Neural progenitor cell (in vitro differentiated cells): Measurements from ENCODE around the gene PREX1. TPM values are rescaled to one million over a fixed set of nuclear protein-coding genes. Genes with fewer than 3 reads are reported as not detected.

ENCODE experiments used
- DNase-seq: peaks from one replicate; pipeline ENCODE4 v3.0.0-alpha.2; 2016; ENCODE audit warnings: low spot score
- H2AFZ ChIP-seq: fragments of 200-600 bp; sonication (generic); replicated peaks from 2 replicates; pipeline ENCODE4 v1.6.1; 2016; ENCODE audit warnings: antibody characterized with exemption
- H3F3A ChIP-seq: fragments of 200-600 bp; sonication (generic); 2 replicates; pipeline ENCODE4 v1.6.1; 2016; ENCODE audit warnings: antibody characterized with exemption, low read depth
- H3K27ac ChIP-seq: fragments of 200-600 bp; sonication (generic); 2 replicates; pipeline ENCODE4 v1.5.1; 2016; ENCODE audit warnings: mild to moderate bottlenecking
- H3K27me3 ChIP-seq: fragments of 200-600 bp; sonication (generic); 2 replicates; pipeline ENCODE4 v1.6.1; 2016; ENCODE audit warnings: mild to moderate bottlenecking, moderate library complexity
- H3K36me3 ChIP-seq: fragments of 200-600 bp; sonication (generic); 2 replicates; pipeline ENCODE4 v1.5.1; 2016
- H3K4me1 ChIP-seq: fragments of 200-600 bp; sonication (generic); 2 replicates; pipeline ENCODE4 v1.6.1; 2016; ENCODE audit warnings: mixed run types
- H3K4me2 ChIP-seq: fragments of 200-600 bp; sonication (generic); 2 replicates; pipeline ENCODE4 v1.6.1; 2016
- H3K4me3 ChIP-seq: fragments of 200-600 bp; sonication (generic); 2 replicates; pipeline ENCODE4 v1.5.1; 2016
- H3K79me2 ChIP-seq: fragments of 200-600 bp; sonication (generic); 2 replicates; pipeline ENCODE4 v1.6.1; 2016; ENCODE audit warnings: low read depth
- H3K9ac ChIP-seq: fragments of 200-600 bp; sonication (generic); 2 replicates; pipeline ENCODE4 v1.6.1; 2016
- H3K9me3 ChIP-seq: fragments of 200-600 bp; sonication (generic); 2 replicates; pipeline ENCODE4 v1.5.1; 2016; ENCODE audit warnings: low read depth
- H4K20me1 ChIP-seq: fragments of 200-600 bp; sonication (generic); 2 replicates; pipeline ENCODE4 v1.6.1; 2016; ENCODE audit warnings: low read depth
- H3K27ac Mint-ChIP-seq: 3 replicates; pipeline ENCODE4 v1.8.0; 2021; ENCODE audit warnings: mixed read lengths
- H3K27me3 Mint-ChIP-seq: 2 replicates; pipeline ENCODE4 v1.8.0; 2022; ENCODE audit warnings: low read depth, mild to moderate bottlenecking, inconsistent platforms, moderate library complexity, mixed read lengths; ENCODE audit not compliant: insufficient read depth
- H3K36me3 Mint-ChIP-seq: 3 replicates; pipeline ENCODE4 v1.8.0; 2021; ENCODE audit warnings: mixed read lengths
- H3K4me1 Mint-ChIP-seq: 3 replicates; pipeline ENCODE4 v1.8.0; 2021; ENCODE audit warnings: mixed read lengths
- H3K4me3 Mint-ChIP-seq: 3 replicates; pipeline ENCODE4 v1.8.0; 2021; ENCODE audit warnings: mild to moderate bottlenecking, moderate library complexity, mixed read lengths
- H3K9me3 Mint-ChIP-seq: 3 replicates; pipeline ENCODE4 v1.8.0; 2020; ENCODE audit warnings: mixed read lengths
- CTCF ChIP-seq: fragments of 200-600 bp; sonication (generic); IDR thresholded peaks from 2 replicates; pipeline ENCODE4 v1.5.1; 2017; ENCODE audit warnings: antibody characterized with exemption, mild to moderate bottlenecking
- EZH2 ChIP-seq: fragments of 200-600 bp; sonication (generic); IDR thresholded peaks from 2 replicates; pipeline ENCODE4 v1.6.1; 2017; ENCODE audit warnings: antibody characterized with exemption, mild to moderate bottlenecking, moderate library complexity
- EZH2phosphoT487 ChIP-seq: fragments of 200-600 bp; sonication (generic); IDR thresholded peaks from 2 replicates; pipeline ENCODE4 v1.6.1; 2017; ENCODE audit warnings: antibody characterized with exemption
- total RNA-seq: library from RNA; depleted of rRNA; stranded (reverse); fragments of >200 nt; gene quantifications from 2 replicates; pipeline ENCODE4 v1.2.3, GENCODE V29; 2015; ENCODE audit warnings: low replicate concordance

The PREX1 gene
- total RNA-seq, 1 donor from 2014 or later = 4.5 TPM

- TF ChIP-seq EZH2phosphoT487 (no peak), EZH2 (no peak), CTCF (no peak)
- Mint-ChIP-seq H3K36me3 (peaks cover 32% of the 10 kb centered on the region), H3K9me3 (no peaks in the 10 kb centered on the region), H3K4me1 (peaks cover 8% of the 10 kb centered on the region), H3K27ac (no peak overlapping the region), H3K27me3 (peaks cover 4% of the 10 kb centered on the region), H3K4me3 (no peak overlapping the region)
- Histone ChIP-seq H3K4me2 (no peak overlapping the region), H3K27me3 (no peaks in the 10 kb centered on the region), H3K9me3 (no peaks in the 10 kb centered on the region), H4K20me1 (no peaks in the 10 kb centered on the region), H3K9ac (no peak overlapping the region), H3F3A (no peaks in the 10 kb centered on the region), H2AFZ (no peak overlapping the region), H3K36me3 (no peaks in the 10 kb centered on the region), H3K79me2 (no peaks in the 10 kb centered on the region), H3K4me3 (no peak overlapping the region), H3K27ac (no peak overlapping the region), H3K4me1 (peaks cover 7% of the 10 kb centered on the region)
- no peak for DNase-seq
Measured at GRCh38 chr20:48730977-48731376, 96.8 kb downstream of the PREX1 start.

- Histone ChIP-seq H3K27me3 (no peaks in the 10 kb centered on the region), H3F3A (no peaks in the 10 kb centered on the region), H3K9me3 (no peaks in the 10 kb centered on the region), H3K4me1 (peaks cover 7% of the 10 kb centered on the region), H2AFZ (no peak overlapping the region), H3K36me3 (no peaks in the 10 kb centered on the region), H3K4me2 (no peak overlapping the region), H4K20me1 (no peaks in the 10 kb centered on the region), H3K4me3 (no peak overlapping the region), H3K79me2 (no peaks in the 10 kb centered on the region), H3K27ac (no peak overlapping the region), H3K9ac (no peak overlapping the region)
- no peaks in the 10 kb centered on the region for H3K9me3 Mint-ChIP-seq
- H3K27me3 Mint-ChIP-seq = peaks cover 8% of the 10 kb centered on the region
- H3K4me1 Mint-ChIP-seq = peaks cover 17% of the 10 kb centered on the region
- DNase-seq = no peak
- H3K27ac Mint-ChIP-seq = no peak overlapping the region
- H3K4me3 Mint-ChIP-seq = no peak overlapping the region
- peaks cover 37% of the 10 kb centered on the region for H3K36me3 Mint-ChIP-seq
- TF ChIP-seq CTCF = no peak
- no peak for TF ChIP-seq EZH2
- no peak for TF ChIP-seq EZH2phosphoT487
Measured at GRCh38 chr20:48729538-48729937, 98.3 kb downstream of the PREX1 start.

DNA sequence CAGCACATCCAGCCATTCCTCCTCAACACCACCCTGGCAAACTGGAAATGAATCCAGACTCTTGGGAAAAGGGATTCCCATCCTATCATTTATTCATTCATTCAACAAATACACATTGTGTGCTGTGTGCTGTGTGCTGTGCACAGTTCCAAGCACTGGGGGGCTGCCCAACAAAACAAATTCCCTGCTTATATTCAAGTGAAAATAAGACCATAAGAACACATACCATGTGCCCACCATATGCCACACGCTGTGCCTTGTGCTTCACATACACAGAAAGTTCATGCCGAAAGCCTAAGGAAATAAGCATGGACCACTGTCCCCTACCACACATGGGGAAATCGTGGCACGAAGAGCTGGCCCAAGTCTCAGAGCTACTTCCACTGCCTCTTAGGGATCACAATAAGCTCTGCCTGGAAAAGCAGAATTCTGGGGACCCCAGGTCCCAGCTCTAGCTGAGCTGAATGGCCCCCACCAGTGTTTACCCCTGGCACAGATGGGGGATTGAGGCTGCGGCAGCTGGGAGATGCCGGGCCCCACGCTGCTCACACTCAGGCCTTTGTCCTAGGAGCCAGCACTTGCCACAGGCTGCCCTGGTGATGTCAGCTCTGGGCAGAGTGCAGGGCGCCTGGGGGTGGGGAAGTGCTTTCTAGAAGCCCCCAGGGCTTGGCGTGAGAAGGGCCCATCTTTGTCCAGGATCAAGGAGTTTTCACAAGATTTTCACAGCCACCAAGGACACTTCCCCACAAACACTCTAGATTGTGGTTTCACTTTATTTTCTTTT lies 99.6 kb downstream of the PREX1 start:
- Histone ChIP-seq H3K79me2 (no peaks in the 10 kb centered on the region), H3F3A (no peaks in the 10 kb centered on the region), H3K27ac (no peak overlapping the region), H3K27me3 (no peaks in the 10 kb centered on the region), H3K36me3 (no peaks in the 10 kb centered on the region), H3K9ac (no peak overlapping the region), H3K4me3 (no peak overlapping the region), H4K20me1 (no peaks in the 10 kb centered on the region), H2AFZ (no peak overlapping the region), H3K4me2 (no peak overlapping the region), H3K4me1 (peaks cover 7% of the 10 kb centered on the region), H3K9me3 (no peaks in the 10 kb centered on the region)
- H3K36me3 Mint-ChIP-seq = peaks cover 31% of the 10 kb centered on the region
- H3K9me3 Mint-ChIP-seq = no peaks in the 10 kb centered on the region
- peaks cover 29% of the 10 kb centered on the region for H3K4me1 Mint-ChIP-seq
- peaks cover 8% of the 10 kb centered on the region for H3K27me3 Mint-ChIP-seq
- DNase-seq = no peak
- H3K4me3 Mint-ChIP-seq = no peak overlapping the region
- H3K27ac Mint-ChIP-seq = peak overlapping the region; percentile 58
- no peak for TF ChIP-seq EZH2phosphoT487
- TF ChIP-seq EZH2 = no peak
- no peak for TF ChIP-seq CTCF
